ENCODE results near the gene AK6.
A peak's percentile ranks its signal among the peaks of the same experiment; 100 is the strongest.
"Not testable (repeated sequence)": the region's sequence is repeated elsewhere in the genome, so short reads cannot be mapped to it uniquely, and the experiment has no call there.

Gene AK6

GRCh38 chr5:69370335-69370734 lies 1.0 kb upstream of the AK6 start:
- H3K9ac ChIP-seq (ENCODE audit: low read length in 2 of 2), result peak overlapping the region; percentile 97 to 99
- not testable (repeated sequence) for H3K27ac ChIP-seq (ENCODE audit: low read length)

GRCh38 chr5:69368458-69369339 lies 621 bp downstream of the AK6 start:
- peak overlapping the region; percentile 97 for H3K27ac ChIP-seq (ENCODE audit: low read length)
- H3K27me3 ChIP-seq (ENCODE audit: control insufficient read depth in 1 of 2, insufficient read depth in 2 of 2, low read length in 2 of 2), result no peaks in the 10 kb centered on the region
- peaks cover 11 to 19% of the 10 kb centered on the region in 2 donors for H3K36me3 ChIP-seq (ENCODE audit: control insufficient read depth in 2 of 2, insufficient read depth in 2 of 2, low read length in 2 of 2)
- peak overlapping the region; percentile 97 to 99 for H3K9ac ChIP-seq (ENCODE audit: low read length in 2 of 2)
- peak overlapping the region; percentile 94 for H3K4me3 ChIP-seq (ENCODE audit: low read length in 2 of 2)
- peaks cover 14% of the 10 kb centered on the region for H3K4me1 ChIP-seq (ENCODE audit: control insufficient read depth, insufficient read depth, low read length)
- no peaks in the 10 kb centered on the region for H3K9me3 ChIP-seq (ENCODE audit: control insufficient read depth in 2 of 2, low read length in 2 of 2)

More at GRCh38 chr5:69370335-69370734, 1.0 kb upstream of the AK6 start:
- not testable (repeated sequence) for H3K9me3 ChIP-seq (ENCODE audit: control insufficient read depth in 2 of 2, low read length in 2 of 2); H3K36me3 ChIP-seq (ENCODE audit: control insufficient read depth in 2 of 2, insufficient read depth in 2 of 2, low read length in 2 of 2); H3K27me3 ChIP-seq (ENCODE audit: control insufficient read depth in 1 of 2, insufficient read depth in 2 of 2, low read length in 2 of 2)
- Histone ChIP-seq H3K4me3 (ENCODE audit: low read length in 2 of 2) (peak overlapping the region; percentile 94), H3K4me1 (ENCODE audit: control insufficient read depth, insufficient read depth, low read length) (peaks cover 14% of the 10 kb centered on the region)

- Histone ChIP-seq H3K36me3 (ENCODE audit: control insufficient read depth in 2 of 2, insufficient read depth in 2 of 2, low read length in 2 of 2) (peaks cover 11 to 23% of the 10 kb centered on the region in 2 donors), H3K9ac (ENCODE audit: low read length in 2 of 2) (peak overlapping the region in 1 of 2 donors; percentile 99), H3K4me3 (ENCODE audit: low read length in 2 of 2) (peak overlapping the region; percentile 94), H3K27ac (ENCODE audit: low read length) (no peak overlapping the region), H3K4me1 (ENCODE audit: control insufficient read depth, insufficient read depth, low read length) (peaks cover 14% of the 10 kb centered on the region), H3K9me3 (ENCODE audit: control insufficient read depth in 2 of 2, low read length in 2 of 2) (no peaks in the 10 kb centered on the region), H3K27me3 (ENCODE audit: control insufficient read depth in 1 of 2, insufficient read depth in 2 of 2, low read length in 2 of 2) (no peaks in the 10 kb centered on the region)
These were observed 1.5 kb downstream of the AK6 start for GRCh38 chr5:69367697-69368279.

- Histone ChIP-seq H3K36me3 (ENCODE audit: control insufficient read depth in 2 of 2, insufficient read depth in 2 of 2, low read length in 2 of 2) (peaks cover 11 to 23% of the 10 kb centered on the region in 2 donors), H3K9ac (ENCODE audit: low read length in 2 of 2) (no peak overlapping the region), H3K27ac (ENCODE audit: low read length) (no peak overlapping the region), H3K9me3 (ENCODE audit: control insufficient read depth in 2 of 2, low read length in 2 of 2) (no peaks in the 10 kb centered on the region), H3K27me3 (ENCODE audit: control insufficient read depth in 1 of 2, insufficient read depth in 2 of 2, low read length in 2 of 2) (no peaks in the 10 kb centered on the region), H3K4me1 (ENCODE audit: control insufficient read depth, insufficient read depth, low read length) (peaks cover 9% of the 10 kb centered on the region), H3K4me3 (ENCODE audit: low read length in 2 of 2) (no peak overlapping the region)
These were observed 4.5 kb downstream of the AK6 start for GRCh38 chr5:69364850-69365249.

- no peaks in the 10 kb centered on the region for H3K9me3 ChIP-seq (ENCODE audit: control insufficient read depth in 2 of 2, low read length in 2 of 2)
- no peak overlapping the region for H3K4me3 ChIP-seq (ENCODE audit: low read length in 2 of 2)
- no peaks in the 10 kb centered on the region for H3K27me3 ChIP-seq (ENCODE audit: control insufficient read depth in 1 of 2, insufficient read depth in 2 of 2, low read length in 2 of 2)
- H3K36me3 ChIP-seq (ENCODE audit: control insufficient read depth in 2 of 2, insufficient read depth in 2 of 2, low read length in 2 of 2), result peaks cover 11 to 23% of the 10 kb centered on the region in 2 donors
- H3K4me1 ChIP-seq (ENCODE audit: control insufficient read depth, insufficient read depth, low read length), result peaks cover 9% of the 10 kb centered on the region
- no peak overlapping the region for H3K9ac ChIP-seq (ENCODE audit: low read length in 2 of 2)
- no peak overlapping the region for H3K27ac ChIP-seq (ENCODE audit: low read length)
These were observed 4.9 kb downstream of the AK6 start for GRCh38 chr5:69364414-69364813.

GRCh38 chr5:69360442-69360841 lies 8.9 kb downstream of the AK6 start:
- Histone ChIP-seq H3K4me1 (ENCODE audit: control insufficient read depth, insufficient read depth, low read length) (no peaks in the 10 kb centered on the region), H3K27me3 (ENCODE audit: control insufficient read depth in 1 of 2, insufficient read depth in 2 of 2, low read length in 2 of 2) (no peaks in the 10 kb centered on the region), H3K9ac (ENCODE audit: low read length in 2 of 2) (no peak overlapping the region), H3K4me3 (ENCODE audit: low read length in 2 of 2) (no peak overlapping the region), H3K36me3 (ENCODE audit: control insufficient read depth in 2 of 2, insufficient read depth in 2 of 2, low read length in 2 of 2) (peaks cover 10 to 20% of the 10 kb centered on the region in 2 donors), H3K27ac (ENCODE audit: low read length) (no peak overlapping the region), H3K9me3 (ENCODE audit: control insufficient read depth in 2 of 2, low read length in 2 of 2) (no peaks in the 10 kb centered on the region)

- H3K4me3 ChIP-seq (ENCODE audit: low read length in 2 of 2), result no peak overlapping the region
- no peaks in the 10 kb centered on the region for H3K4me1 ChIP-seq (ENCODE audit: control insufficient read depth, insufficient read depth, low read length)
- H3K27ac ChIP-seq (ENCODE audit: low read length), result no peak overlapping the region
- H3K27me3 ChIP-seq (ENCODE audit: control insufficient read depth in 1 of 2, insufficient read depth in 2 of 2, low read length in 2 of 2), result no peaks in the 10 kb centered on the region
- H3K36me3 ChIP-seq (ENCODE audit: control insufficient read depth in 2 of 2, insufficient read depth in 2 of 2, low read length in 2 of 2), result peaks cover 4 to 18% of the 10 kb centered on the region in 2 donors
- H3K9ac ChIP-seq (ENCODE audit: low read length in 2 of 2), result no peak overlapping the region
- H3K9me3 ChIP-seq (ENCODE audit: control insufficient read depth in 2 of 2, low read length in 2 of 2), result no peaks in the 10 kb centered on the region
These were observed 9.6 kb downstream of the AK6 start for GRCh38 chr5:69359699-69360098.

GRCh38 chr5:69350664-69351063 lies 18.7 kb downstream of the AK6 start:
- H3K9ac ChIP-seq (ENCODE audit: low read length in 2 of 2), result no peak overlapping the region
- no peaks in the 10 kb centered on the region for H3K4me1 ChIP-seq (ENCODE audit: control insufficient read depth, insufficient read depth, low read length)
- H3K4me3 ChIP-seq (ENCODE audit: low read length in 2 of 2), result no peak overlapping the region
- H3K36me3 ChIP-seq (ENCODE audit: control insufficient read depth in 2 of 2, insufficient read depth in 2 of 2, low read length in 2 of 2), result peaks cover 17 to 22% of the 10 kb centered on the region in 2 donors
- H3K27me3 ChIP-seq (ENCODE audit: control insufficient read depth in 1 of 2, insufficient read depth in 2 of 2, low read length in 2 of 2), result no peaks in the 10 kb centered on the region
- H3K9me3 ChIP-seq (ENCODE audit: control insufficient read depth in 2 of 2, low read length in 2 of 2), result no peaks in the 10 kb centered on the region
- H3K27ac ChIP-seq (ENCODE audit: low read length), result no peak overlapping the region

- no peak overlapping the region for H3K4me3 ChIP-seq (ENCODE audit: low read length in 2 of 2)
These were observed 26.2 kb downstream of the AK6 start for GRCh38 chr5:69343083-69343482.

GRCh38 chr5:69341520-69342161 lies 27.7 kb downstream of the AK6 start:
- Histone ChIP-seq H3K9me3 (ENCODE audit: control insufficient read depth in 2 of 2, low read length in 2 of 2) (no peaks in the 10 kb centered on the region), H3K27me3 (ENCODE audit: control insufficient read depth in 1 of 2, insufficient read depth in 2 of 2, low read length in 2 of 2) (no peaks in the 10 kb centered on the region)

More at GRCh38 chr5:69343083-69343482, 26.2 kb downstream of the AK6 start:
- Histone ChIP-seq H3K36me3 (ENCODE audit: control insufficient read depth in 2 of 2, insufficient read depth in 2 of 2, low read length in 2 of 2) (no peaks in the 10 kb centered on the region), H3K27me3 (ENCODE audit: control insufficient read depth in 1 of 2, insufficient read depth in 2 of 2, low read length in 2 of 2) (no peaks in the 10 kb centered on the region), H3K9me3 (ENCODE audit: control insufficient read depth in 2 of 2, low read length in 2 of 2) (no peaks in the 10 kb centered on the region), H3K27ac (ENCODE audit: low read length) (no peak overlapping the region), H3K9ac (ENCODE audit: low read length in 2 of 2) (no peak overlapping the region), H3K4me1 (ENCODE audit: control insufficient read depth, insufficient read depth, low read length) (no peaks in the 10 kb centered on the region)

More at GRCh38 chr5:69341520-69342161, 27.7 kb downstream of the AK6 start:
- no peak overlapping the region for H3K27ac ChIP-seq (ENCODE audit: low read length)
- no peak overlapping the region for H3K4me3 ChIP-seq (ENCODE audit: low read length in 2 of 2)
- no peak overlapping the region for H3K9ac ChIP-seq (ENCODE audit: low read length in 2 of 2)
- H3K4me1 ChIP-seq (ENCODE audit: control insufficient read depth, insufficient read depth, low read length), result no peaks in the 10 kb centered on the region
- no peaks in the 10 kb centered on the region for H3K36me3 ChIP-seq (ENCODE audit: control insufficient read depth in 2 of 2, insufficient read depth in 2 of 2, low read length in 2 of 2)

All from stomach smooth muscle (tissue), 2 donors.